Measurements from ENCODE around the gene OR51T1.

DNA sequence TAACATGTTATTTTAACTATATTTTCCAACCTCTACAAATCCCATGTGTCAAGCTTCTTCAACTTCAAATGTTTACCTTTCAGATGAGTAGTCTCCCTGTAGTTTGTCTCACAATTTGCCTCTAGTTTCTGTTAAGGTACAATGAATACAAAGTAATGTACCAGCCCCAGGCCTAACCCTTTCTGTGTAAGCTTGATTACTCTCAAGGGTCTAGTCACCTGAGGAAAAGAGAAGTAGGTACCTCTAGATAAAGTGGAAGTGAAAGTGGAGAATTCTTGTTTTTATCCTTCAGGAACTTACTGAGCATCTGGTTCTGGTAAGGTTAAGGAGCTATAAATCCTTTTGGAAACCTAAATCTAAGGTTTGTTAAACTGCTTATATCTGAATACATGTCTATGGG is 21.8 kb downstream of the OR51T1 start, which contains the start of gene OR51A7:
- TF ChIP-seq CTCF (IDR thresholded peaks at IDR 0.05) (no peak), EZH2 (IDR thresholded peaks at IDR 0.05; ENCODE audit: borderline replicate concordance, insufficient read depth, low read depth, low read length, poor library complexity, severe bottlenecking) (no peak)

All from B cell (primary cell).